ENCODE results near the gene CHRM2.

Gene CHRM2

DNA sequence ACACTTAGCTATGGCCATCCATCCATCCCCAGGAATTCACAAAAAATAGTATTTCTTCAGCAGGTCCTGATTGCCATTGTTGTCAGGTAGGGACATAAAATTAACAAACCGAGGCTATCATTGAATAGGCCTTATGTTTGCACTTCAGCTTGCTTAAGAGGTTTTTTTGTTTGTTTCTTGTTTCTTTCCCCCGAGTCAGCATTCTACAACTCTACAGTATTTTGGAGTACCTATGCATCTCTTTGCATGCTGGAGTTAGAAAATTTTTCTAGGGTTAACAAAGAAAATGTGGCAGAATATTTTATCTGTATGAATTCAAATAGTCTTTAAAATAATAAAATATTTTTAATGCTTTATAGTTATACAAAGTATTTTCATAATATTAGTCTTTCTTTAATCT is 26.3 kb downstream of the CHRM2 start:
- DNase-seq (ENCODE audit: low read depth), result no peak

DNA sequence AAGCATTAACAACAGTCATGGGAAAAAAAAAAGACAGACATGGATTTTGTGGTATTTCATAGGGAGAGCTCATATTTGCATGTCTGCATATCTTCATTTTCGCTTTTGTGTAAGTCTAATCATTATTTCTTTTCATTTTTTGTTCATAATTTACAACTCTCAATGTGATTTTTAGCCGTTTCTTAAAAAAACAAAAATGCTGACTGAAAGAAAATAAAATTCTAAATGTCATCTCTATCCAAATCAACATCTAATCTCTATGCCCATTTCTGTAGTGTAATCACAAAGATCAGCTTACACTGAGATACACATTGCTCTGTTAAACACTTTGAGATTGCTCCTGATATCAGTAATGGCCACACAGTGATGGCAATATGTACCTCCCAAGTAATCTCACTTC is 29.2 kb downstream of the CHRM2 start:
- DNase-seq (ENCODE audit: low read depth), result no peak

DNA sequence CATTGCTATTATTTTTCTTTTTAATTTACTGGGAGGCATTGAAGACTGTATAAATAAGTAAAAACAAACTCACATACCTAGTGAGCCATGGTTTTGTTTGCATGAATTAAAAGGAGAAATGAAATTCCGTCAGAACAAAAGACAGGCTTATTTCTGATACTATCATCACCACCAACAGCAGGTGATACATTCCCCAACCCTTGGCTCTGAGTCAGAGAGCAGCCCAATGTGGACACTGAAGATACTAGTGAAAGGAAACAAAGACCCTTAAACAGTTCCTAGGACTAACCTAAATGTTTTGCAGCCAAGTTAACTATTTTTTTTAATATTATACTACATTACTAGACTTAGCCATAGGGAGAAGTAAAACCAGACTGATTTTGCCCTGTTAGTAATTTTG is 31.6 kb downstream of the CHRM2 start:
- no peak for DNase-seq (ENCODE audit: low read depth)

DNA sequence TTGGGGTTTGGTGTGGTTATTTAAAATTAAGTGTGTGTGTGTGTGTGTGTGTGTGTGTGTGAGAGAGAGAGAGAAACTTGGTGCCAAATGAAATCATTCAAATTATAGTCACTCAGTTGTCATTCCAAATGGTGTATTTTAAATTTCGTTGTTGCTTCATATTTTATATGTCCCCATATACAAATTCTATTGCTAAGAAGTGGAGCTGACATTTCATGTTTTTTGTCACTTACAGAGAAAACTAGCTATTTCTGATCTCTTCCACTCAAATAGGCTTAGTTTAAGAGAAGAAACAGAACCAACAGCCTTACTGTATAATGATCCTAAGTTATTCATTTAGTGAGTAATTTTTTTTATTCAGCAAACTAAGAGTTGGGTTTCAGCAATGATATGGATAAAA is 42.3 kb downstream of the CHRM2 start:
- DNase-seq (ENCODE audit: low read depth), result no peak

DNA sequence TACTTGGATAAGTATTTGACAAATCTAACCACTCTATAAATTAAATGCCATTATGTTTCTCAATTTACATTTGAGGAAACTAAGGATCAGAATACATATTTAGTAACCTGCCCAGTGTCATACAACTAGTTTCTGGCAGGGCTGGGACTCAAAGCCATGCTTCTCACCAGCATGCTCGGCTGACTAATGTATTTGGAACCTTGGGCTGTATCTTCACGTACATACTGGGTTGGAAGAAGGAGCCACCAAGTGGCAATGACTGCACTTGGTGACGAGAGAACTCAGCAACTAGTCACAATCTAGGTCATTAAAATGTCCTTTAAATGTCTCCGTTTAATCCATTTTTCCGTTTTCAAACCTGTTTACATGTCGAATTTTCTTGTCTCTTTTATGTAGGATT is 42.9 kb downstream of the CHRM2 start:
- DNase-seq (ENCODE audit: low read depth), result no peak

DNA sequence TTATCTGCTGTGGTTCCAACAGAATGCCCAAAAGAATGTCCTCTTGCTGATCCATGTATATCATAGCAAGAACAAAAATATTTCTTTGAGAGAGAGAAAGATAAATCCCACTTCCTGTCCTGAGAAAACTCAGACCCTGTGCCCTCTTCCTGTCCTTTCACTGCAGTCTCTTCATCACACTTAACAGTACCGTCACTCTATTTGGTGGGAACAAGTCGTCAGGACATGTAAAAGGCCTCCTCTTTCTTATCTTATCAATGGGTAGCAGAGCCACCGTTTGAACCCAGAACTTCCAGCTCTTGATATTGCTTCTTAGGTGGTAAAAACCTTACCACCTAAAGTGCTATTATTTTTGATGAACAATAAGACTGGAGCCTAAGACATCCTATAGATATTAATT is 43.9 kb downstream of the CHRM2 start:
- no peak for DNase-seq (ENCODE audit: low read depth)

DNA sequence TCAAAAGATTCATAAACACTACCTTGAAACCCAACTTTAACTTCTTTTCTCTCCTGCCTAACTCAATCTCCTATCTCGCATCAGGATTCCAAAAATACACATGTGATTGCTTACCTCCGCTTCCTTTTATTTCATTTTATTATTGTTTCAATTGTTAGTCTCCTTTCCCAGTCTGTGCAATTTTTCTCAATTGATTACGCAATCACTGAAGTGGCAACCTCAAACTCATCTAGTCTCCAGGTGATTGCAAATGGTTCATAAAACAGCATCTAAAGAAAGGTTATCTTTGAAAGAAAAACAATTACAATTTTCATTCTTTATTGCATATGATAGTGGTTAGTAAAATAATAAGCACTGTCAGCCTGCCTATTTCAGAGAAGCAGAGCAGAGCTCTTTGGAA is 45.6 kb downstream of the CHRM2 start:
- no peak for DNase-seq (ENCODE audit: low read depth)

DNA sequence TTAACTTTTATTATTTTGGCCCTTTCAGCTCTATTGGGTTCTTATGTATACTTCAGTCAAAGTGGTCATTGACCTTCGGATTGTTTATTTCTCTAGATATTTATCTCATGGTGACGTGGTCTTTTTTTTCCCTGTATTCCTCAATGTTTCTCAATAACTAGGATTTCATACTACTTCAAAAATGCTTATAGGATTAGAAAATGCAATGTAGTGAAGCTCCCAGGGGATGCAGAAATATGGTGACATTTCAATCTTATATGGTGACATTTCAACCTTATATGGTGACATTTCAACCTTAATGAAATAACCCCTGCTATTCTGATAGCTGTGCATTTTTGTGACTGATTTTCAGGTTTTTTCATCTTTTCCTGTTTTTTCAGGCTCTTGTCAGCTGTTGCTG is 51.4 kb downstream of the CHRM2 start:
- no peak for DNase-seq (ENCODE audit: low read depth)

DNA sequence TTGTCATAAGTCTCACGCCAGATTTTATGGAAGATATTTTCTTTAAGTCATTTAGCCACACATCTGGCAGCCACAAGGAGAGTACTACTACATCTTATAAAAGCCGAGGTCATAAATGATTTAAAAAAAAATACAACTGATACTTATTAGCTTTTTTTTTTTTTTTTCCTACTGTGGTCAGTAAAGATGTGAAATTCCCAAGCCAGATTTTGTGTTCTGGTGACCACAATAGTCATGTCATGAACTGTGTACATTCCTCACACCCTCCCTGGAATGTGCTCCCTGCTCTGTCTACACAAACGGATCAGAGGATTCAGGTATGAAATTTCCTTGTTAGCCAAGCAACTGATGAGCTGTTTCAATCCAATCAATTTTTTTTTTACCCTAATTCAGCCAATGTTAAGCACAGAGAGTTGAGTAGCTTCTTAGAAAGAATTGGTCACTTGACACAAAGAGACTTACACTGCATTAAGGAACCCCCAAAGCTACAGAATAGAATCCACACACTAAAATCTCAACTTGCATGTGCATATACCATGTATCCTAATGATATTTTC is 54.7 kb downstream of the CHRM2 start:
- no peak for DNase-seq (ENCODE audit: low read depth)

DNA sequence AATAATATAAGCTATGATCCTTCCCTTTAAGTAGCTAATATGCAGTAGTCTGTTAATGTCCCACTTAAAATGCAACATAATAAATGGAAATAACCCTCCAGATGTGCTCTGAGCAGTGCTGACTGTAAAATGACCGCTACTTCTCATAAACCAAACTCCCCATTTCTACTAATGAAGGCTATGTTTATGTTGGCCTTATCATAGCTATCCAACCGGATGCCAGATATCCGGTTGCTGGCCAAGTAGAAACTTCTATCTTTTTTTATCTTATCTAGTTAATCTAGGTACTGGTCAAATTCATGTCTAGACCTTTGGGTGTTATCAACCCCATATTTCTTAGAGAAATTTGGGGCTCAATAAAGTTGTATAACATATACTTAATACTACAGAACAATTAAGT is 56.6 kb downstream of the CHRM2 start:
- no peak for DNase-seq (ENCODE audit: low read depth)

DNA sequence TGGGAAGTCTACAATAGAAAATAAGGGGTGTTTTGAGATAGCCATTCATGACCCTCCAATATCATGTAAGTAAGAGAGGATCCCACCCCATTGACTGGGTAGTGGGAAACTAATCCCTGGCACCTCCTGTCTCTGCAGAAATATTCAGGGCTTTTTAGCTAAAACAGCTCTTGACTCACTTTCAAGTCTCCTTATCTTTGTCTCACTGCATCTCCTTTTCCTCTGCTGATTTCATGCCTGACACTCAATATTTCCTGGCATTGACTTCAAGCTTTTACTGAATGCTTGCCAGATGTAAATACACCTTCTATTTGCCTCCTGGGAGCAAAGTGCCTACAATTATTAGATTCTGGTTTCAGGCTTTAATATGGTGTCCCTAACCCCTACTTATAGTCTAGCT is 57.1 kb downstream of the CHRM2 start:
- no peak for DNase-seq (ENCODE audit: low read depth)

DNA sequence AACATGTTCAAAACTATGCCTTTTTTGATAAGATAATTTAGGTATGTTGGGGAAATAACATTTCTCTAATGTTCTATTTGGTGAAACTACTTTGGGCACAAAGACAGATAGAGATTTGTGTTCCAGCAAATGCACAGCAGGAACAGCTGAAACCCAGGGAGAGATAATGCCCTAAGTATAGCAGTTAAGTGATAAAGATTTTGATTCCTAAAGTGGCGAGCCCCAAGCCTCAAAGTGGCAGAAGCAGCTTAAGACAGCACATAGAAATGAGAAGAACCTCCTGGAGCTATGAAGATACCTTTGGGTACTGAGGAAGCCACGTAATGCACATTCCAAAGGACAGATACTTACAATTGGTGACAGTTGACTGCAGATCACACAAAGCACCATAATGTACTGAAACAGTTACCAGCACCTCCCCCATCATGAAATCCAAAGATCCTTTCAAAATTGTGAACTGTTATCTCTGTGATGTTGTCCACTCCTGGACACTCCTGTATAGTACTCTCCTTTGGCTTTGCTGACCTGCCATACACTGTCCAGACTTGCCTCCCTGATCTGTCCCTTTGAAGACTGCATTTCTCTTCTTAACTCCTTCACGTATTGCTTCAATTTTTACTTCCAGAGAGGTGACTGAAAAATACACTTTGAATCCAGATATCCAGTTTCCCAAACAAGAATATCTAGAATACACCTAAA is 62.9 kb downstream of the CHRM2 start:
- no peak for DNase-seq (ENCODE audit: low read depth)

DNA sequence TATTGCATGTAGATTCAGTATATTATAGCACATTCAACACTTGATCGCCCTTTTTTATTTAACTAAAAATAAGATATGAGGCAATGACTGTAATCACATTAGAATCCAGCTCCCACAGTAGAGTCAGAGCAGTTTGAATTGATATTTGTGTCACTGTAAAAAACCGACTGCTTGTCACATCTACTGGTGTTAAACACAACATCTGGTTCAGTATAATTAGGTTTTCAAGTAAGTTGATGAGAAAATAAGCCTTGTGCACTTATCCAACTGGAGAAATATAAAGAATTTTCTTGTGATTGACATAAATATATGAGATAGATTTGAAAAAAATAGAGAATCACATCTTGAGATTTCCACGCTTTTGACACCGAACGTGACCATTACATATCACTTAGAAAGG is 69.0 kb downstream of the CHRM2 start:
- DNase-seq (ENCODE audit: low read depth), result no peak

DNA sequence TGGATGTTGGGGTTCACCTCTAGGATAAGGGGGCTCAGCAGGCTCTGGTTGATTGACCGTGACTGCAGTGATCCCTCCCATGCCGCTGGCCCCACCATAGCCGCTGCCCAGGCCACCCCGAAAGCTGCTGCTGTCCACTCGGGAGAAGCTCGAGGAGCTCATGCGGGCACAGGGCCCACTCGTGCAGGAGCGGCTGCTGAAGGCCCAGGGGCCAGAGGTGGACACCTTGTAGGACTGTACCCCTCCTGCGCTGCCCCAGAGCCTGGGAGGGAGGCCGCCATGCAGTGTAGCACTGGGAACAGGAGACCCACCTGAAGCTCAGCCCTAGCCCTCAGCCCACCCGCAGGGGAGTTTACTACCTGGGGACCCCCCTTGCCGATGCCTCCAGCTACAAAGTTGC is 70.0 kb downstream of the CHRM2 start:
- DNase-seq (ENCODE audit: low read depth), result no peak

DNA sequence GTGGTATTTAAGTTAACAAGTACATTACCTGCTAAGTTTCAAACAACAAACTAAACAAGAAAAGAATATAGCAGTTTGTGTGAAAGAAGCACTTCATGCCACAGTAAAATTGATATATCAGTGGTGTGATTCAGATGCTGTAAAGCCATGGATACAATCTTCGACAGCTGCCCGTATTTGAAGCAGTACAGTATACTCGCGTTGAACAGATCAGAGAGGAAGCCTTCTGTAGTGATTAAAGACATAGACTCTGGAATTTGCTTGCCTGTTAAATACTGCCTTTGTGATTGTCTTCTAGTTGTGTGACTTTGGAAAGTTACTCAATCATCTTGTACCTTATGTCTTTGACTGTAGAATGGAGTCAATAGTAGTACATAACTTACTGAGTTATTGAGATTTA is 71.7 kb downstream of the CHRM2 start:
- no peak for DNase-seq (ENCODE audit: low read depth)

DNA sequence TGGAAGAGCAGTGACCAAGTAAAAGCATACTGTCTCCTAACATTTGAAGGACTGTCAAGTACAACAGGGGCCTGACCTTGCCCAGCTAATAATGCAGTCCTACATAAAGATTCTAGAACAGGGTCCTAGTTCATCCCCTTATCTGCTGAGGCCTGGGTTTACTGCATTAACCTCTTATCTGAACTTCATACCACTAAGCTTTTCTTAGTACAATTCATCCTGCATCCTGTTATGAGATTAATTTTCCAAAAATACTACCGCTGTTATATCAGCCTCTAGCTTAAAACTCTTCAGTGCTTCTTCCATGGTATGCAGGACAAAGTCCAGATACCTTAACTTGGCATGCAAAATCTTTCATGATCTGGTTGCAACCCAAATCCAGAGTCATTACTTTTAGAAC is 72.5 kb downstream of the CHRM2 start:
- DNase-seq (ENCODE audit: low read depth), result no peak

DNA sequence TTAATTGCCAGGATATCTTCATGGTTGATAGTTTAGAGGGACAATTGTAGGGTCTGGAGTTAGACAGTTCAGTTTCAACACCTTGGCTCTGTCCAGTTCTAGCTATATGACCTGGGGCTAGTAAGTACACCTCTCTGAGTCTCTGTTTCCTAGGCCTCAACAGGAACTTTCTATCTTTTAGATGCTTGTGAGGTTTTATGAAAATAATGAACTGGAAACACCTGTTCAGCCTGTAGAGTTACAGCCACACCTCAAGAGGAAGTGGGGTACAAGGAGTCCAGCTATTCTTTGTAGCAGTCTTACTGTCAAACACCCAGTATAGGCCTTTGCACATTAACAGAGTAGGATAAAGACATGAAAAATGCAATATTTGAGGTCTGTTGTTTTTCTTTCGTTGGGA is 73.4 kb downstream of the CHRM2 start:
- DNase-seq (ENCODE audit: low read depth), result no peak

DNA sequence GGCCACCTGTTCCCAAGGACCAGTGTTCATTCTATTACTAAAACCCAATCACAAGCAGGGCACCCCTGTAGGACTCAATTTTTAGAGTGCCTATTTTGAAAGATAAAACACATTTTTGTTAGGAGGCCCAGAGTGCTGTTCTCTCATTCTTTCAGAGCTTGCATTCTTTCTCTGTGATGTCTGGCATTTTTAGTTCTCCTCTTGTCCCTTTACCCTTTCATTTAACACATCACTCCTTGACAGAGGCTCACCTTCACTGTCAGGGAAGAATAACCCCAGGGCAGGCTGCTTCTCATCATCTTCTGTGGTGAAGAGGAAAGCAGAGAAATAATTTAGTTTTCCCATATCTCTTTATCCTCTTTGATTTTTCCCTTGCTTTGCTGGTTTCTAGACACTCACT is 73.9 kb downstream of the CHRM2 start:
- DNase-seq (ENCODE audit: low read depth), result no peak

DNA sequence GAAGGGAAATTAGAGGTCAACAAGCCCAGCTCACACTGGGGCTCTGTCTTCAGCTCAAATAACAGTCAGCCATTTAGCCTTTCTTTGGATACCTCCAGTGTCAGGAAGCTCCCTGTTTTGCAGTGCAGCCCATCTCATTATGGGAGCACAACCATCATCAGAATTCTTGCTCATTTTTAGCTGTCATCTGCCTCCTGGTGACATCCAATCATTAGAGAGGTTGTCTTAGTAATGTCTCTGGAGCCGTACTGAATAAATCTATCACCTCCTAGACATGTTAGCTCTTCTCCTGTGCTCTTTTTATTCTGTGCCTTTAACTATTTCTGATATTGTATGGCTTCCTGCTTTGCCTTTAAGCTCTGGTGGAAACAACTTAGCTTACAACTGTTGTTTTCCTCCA is 74.5 kb downstream of the CHRM2 start:
- no peak for DNase-seq (ENCODE audit: low read depth)

DNA sequence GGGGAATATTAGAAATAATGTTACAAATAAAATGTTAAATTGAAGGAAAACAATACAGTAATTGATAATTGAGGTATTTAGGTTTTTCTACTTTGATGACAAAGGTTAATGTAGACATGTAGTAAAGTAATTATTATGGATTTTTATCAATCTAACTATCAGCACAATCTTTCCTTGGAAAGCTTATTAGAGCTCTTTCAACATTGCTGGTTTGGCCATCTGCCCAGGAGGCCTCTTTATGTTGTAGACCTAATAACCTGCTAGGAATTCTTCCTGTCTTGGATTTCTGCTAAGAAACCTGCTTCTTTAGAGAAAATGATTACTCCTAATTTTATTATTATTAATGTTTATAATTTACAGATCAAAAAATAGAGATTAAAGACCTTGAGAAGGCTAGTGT is 78.9 kb downstream of the CHRM2 start:
- no peak for DNase-seq (ENCODE audit: low read depth)

DNA sequence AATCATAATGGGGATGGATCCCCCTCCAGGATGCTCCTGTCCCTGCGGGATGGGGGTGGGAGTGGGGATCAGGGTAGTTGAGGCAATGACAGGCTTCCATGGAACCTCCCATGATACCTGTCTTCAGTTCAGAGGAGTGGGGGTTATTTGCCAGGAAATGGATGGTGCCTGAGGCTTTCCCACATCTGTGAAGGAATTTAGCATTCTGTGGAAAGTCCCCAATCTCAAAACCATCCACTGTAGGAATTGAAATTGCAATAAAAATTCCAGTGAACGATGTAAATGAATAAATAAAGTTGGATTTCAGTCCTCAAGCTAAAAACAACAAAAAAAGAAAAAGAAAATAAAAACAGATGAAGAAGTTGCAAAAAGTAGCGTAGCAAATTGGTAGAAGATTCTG is 81.9 kb downstream of the CHRM2 start:
- no peak for DNase-seq (ENCODE audit: low read depth)

DNA sequence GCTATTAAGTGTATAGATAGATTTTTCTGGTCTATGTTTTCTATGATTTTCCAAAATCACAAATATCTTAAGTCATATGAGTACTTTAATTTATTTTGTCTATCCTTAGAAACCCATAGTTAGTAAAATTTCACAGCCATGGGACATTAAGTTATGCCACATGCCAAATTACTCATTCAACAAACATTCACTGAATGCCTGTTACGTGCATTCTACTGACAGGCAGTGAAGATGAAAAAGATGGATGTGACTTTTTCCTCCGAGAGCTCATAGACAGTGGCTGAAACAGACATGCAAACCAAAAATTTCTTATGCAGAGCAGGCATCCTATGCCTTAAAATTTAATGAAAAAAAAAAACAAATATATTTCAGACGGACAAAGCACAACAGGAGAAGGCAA is 84.9 kb downstream of the CHRM2 start:
- DNase-seq (ENCODE audit: low read depth), result no peak

DNA sequence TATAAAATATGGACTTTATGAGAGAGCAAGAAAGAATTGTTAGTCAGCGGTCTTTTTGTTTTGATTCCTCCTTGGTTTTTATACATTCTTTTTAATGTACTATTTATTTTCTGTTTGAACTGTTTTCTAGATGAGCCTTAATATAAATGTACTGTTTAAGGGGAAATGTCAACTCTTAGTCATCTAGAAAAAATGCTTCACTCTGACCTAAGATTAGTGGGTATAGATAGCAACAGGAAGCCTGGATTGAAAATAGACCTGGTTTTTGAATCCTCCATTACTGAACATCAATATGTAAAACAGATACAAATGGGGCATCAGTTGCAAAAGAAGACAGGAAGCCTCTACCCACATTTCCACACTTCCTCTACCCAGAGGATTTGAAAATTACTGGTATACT is 87.8 kb downstream of the CHRM2 start:
- DNase-seq (ENCODE audit: low read depth), result no peak

DNA sequence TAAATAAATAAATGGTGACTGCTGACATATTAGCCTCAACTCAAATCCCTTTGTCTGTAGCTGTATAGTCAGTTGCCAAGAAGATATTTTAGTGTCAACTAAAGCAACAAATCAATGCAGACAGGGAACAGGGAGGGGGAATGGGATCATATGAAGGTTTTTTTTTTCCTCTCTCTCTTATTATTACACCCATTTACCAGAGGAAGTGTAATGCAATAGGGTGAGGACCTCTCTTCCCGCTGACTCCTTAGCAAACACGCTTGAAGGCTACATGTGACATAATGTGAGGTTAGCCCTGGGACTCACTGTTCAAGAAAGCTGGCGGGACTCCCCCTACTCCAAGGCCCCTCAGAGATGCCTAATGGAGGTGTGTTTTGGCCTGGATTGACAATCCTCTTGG is 88.2 kb downstream of the CHRM2 start:
- no peak for DNase-seq (ENCODE audit: low read depth)

DNA sequence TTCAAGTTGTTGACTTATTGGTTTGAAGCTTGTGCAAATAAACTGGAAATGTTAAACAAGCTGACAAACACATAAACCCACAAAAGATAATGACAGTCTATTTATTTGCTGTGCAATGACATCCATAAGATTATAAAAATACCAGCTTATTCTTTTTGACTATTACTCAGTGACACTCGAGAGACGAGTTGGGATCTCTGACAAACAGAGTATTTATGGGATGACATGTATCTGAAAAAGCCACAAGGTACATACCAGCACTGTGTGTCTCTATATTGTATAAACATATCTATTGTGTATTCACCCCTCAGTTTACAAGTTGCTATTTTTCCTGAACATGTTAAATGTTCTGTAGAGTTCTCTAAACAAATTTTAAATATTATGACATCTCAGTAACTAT is 88.9 kb downstream of the CHRM2 start:
- no peak for DNase-seq (ENCODE audit: low read depth)
